ENCODE results near the gene HOXD11. TPM values are rescaled to one million over a fixed set of nuclear protein-coding genes. Genes with fewer than 3 reads are reported as not detected.

The HOXD11 gene
- total RNA-seq, 1 donor from 2014 or later: not detected

DNA sequence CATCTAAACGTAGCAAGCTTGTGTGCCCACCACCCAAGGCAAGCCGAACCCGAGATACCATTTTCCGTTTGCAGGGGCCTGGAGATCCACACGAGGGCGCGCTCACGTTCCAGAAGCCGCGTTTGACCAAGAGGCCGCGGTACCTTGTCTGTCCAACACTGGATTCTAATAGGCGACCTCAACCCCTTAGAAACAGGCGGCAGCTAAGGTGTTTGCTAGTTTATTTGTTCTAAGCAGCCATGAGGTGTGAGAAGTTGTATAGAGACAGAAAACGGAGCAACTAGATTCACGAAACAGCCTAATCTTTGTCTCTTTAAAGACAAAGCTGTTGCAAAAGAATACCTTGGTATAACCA, 4.2 kb downstream of the HOXD11 start:
- no peaks in the 10 kb centered on the region for H3K9me3 ChIP-seq (ENCODE audit: control insufficient read depth in 3 of 3, low read length in 3 of 3)
- no peaks in the 10 kb centered on the region for H3K36me3 ChIP-seq (ENCODE audit: control insufficient read depth in 3 of 3, insufficient read depth in 3 of 3, low read length in 3 of 3)
- no peak overlapping the region for H3K27ac ChIP-seq (ENCODE audit: low read depth, low read length)
- peaks cover 8 to 9% (median 8%) of the 10 kb centered on the region in 3 donors for H3K4me1 ChIP-seq (ENCODE audit: control insufficient read depth in 3 of 3, insufficient read depth in 3 of 3, low read length in 3 of 3)
- H3K4me3 ChIP-seq (ENCODE audit: low read length in 3 of 3): no peak overlapping the region
- H3K9ac ChIP-seq (ENCODE audit: low read depth in 1 of 3, low read length in 3 of 3): no peak overlapping the region
- peaks cover 89 to 92% (median 90%) of the 10 kb centered on the region in 3 donors for H3K27me3 ChIP-seq (ENCODE audit: control insufficient read depth in 3 of 3, insufficient read depth in 3 of 3, low read length in 3 of 3)

DNA sequence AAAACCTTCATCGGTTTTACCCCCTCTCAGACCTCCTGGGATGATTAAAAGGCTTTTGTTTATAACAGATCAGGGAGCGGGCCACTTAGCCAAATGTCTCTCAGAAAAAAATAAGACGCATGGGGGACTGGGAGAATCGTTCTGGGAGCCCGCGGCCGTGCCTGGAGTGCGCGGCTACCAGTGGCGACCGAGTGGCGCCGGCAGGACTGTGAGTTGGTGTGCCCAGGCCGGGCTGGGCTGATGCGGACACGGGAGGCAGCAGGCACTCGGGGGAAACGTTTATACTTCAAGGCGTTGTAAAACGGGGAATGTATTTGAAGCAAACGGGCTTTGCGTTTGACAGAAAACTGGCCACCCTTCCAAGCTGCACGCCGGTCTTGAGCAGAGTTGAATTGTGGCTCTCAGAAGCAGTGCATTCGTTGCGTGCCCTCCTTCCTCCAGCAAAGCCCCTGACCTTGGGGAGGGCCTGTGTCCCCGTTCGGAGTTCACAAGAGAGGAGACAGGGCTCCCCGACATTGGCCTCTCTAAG, 4.8 kb downstream of the HOXD11 start:
- Histone ChIP-seq H3K9me3 (ENCODE audit: control insufficient read depth in 3 of 3, low read length in 3 of 3) (no peaks in the 10 kb centered on the region), H3K9ac (ENCODE audit: low read depth in 1 of 3, low read length in 3 of 3) (no peak overlapping the region), H3K36me3 (ENCODE audit: control insufficient read depth in 3 of 3, insufficient read depth in 3 of 3, low read length in 3 of 3) (no peaks in the 10 kb centered on the region), H3K27me3 (ENCODE audit: control insufficient read depth in 3 of 3, insufficient read depth in 3 of 3, low read length in 3 of 3) (peaks cover 90 to 92% (median 92%) of the 10 kb centered on the region in 3 donors), H3K4me3 (ENCODE audit: low read length in 3 of 3) (no peak overlapping the region), H3K4me1 (ENCODE audit: control insufficient read depth in 3 of 3, insufficient read depth in 3 of 3, low read length in 3 of 3) (peaks cover 4 to 11% (median 6%) of the 10 kb centered on the region in 3 donors), H3K27ac (ENCODE audit: low read depth, low read length) (no peak overlapping the region)

DNA sequence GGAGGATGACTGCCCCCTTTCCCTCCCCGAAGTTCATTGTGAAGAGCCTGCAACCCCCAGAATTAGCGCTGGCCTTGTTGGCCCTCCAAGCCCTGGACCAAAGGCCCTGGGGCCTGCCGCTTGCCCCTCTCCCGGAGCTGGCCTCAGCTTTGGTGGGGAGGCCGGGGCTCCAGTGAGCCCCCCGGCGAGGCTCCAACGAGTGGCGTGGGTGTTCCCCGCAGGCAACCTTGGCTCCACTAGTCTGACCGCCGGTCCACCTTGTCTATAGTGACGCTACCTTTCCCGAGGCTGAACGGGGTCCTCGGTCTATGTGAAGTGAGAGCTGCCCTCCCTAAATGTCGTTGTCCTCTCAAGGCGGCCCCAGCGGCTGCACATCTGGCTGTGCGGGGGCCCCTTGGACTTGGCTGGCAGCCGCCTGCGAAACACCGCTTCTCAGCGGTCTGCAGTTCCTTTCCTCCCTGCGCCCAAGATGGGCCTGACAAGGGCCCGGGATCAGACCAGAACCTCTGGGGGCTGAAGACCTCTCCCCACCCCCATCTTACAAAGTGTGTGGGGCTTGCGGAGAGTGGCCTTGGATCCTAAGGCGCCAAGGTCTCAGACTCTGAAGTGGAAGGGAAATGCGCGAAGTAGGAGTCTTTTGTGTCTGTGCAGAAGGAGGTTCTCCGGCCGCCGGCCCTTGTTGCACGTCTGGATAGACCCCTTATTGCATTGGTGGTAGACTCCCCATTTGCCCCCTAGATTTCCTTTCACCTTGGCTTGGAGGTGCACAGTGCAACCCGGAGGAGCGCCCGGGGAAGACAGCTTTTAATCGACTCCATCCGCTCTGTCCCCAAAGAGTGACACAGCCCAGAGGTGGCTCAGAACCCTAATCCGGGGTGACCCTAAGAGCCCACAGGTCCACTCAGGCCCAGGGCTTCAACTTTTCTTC, 5.6 kb downstream of the HOXD11 start:
- H3K36me3 ChIP-seq (ENCODE audit: control insufficient read depth in 3 of 3, insufficient read depth in 3 of 3, low read length in 3 of 3): no peaks in the 10 kb centered on the region
- no peak overlapping the region for H3K9ac ChIP-seq (ENCODE audit: low read depth in 1 of 3, low read length in 3 of 3)
- no peaks in the 10 kb centered on the region for H3K9me3 ChIP-seq (ENCODE audit: control insufficient read depth in 3 of 3, low read length in 3 of 3)
- peaks cover 2 to 10% (median 4%) of the 10 kb centered on the region in 3 donors for H3K4me1 ChIP-seq (ENCODE audit: control insufficient read depth in 3 of 3, insufficient read depth in 3 of 3, low read length in 3 of 3)
- no peak overlapping the region for H3K4me3 ChIP-seq (ENCODE audit: low read length in 3 of 3)
- H3K27ac ChIP-seq (ENCODE audit: low read depth, low read length): no peak overlapping the region
- H3K27me3 ChIP-seq (ENCODE audit: control insufficient read depth in 3 of 3, insufficient read depth in 3 of 3, low read length in 3 of 3): peaks cover 93 to 95% (median 94%) of the 10 kb centered on the region in 3 donors

DNA sequence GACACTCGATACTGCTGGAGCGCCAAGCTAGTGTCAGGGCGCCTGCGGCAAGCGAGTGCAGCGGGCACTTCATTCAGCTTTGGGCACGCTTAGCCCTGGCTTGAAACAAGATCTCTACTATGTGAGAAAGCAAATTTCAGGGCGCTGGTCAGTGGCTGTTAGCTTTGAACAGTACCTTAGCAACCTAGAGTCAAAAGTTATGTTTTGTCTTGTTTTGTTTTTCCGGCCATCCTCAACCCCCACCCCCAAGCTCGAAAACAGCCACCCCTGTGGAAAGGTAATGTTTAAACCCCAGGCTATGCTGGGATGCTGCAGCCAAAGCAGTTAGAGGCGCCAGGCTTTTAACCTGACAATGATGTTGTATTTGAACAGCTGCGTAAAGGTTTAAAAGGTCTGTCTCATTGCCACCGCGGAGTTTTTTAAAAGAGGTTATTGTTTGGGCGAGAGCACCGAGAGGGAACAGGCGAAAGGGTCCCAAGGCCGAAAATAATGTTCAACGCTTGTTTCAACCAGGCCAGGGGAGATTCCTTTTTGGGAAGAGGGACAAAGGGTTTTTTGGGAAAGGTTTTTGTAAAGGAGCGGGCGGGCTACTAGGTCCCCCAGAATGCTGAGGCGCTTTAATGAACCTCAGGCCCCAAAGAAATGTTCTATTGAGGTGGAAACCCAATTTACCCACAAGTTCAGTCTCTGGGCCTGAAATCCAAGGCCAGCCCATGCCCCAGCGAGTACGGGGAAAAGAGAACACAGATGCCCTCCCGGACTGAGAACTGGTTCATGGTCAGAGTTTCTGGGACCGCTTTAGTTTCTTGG, 7.2 kb downstream of the HOXD11 start:
- Histone ChIP-seq H3K27me3 (ENCODE audit: control insufficient read depth in 3 of 3, insufficient read depth in 3 of 3, low read length in 3 of 3) (peaks cover 95 to 97% (median 95%) of the 10 kb centered on the region in 3 donors), H3K27ac (ENCODE audit: low read depth, low read length) (no peak overlapping the region), H3K4me3 (ENCODE audit: low read length in 3 of 3) (no peak overlapping the region), H3K36me3 (ENCODE audit: control insufficient read depth in 3 of 3, insufficient read depth in 3 of 3, low read length in 3 of 3) (no peaks in the 10 kb centered on the region), H3K4me1 (ENCODE audit: control insufficient read depth in 3 of 3, insufficient read depth in 3 of 3, low read length in 3 of 3) (peaks cover 6 to 9% (median 8%) of the 10 kb centered on the region in 3 donors), H3K9me3 (ENCODE audit: control insufficient read depth in 3 of 3, low read length in 3 of 3) (no peaks in the 10 kb centered on the region), H3K9ac (ENCODE audit: low read depth in 1 of 3, low read length in 3 of 3) (no peak overlapping the region)

DNA sequence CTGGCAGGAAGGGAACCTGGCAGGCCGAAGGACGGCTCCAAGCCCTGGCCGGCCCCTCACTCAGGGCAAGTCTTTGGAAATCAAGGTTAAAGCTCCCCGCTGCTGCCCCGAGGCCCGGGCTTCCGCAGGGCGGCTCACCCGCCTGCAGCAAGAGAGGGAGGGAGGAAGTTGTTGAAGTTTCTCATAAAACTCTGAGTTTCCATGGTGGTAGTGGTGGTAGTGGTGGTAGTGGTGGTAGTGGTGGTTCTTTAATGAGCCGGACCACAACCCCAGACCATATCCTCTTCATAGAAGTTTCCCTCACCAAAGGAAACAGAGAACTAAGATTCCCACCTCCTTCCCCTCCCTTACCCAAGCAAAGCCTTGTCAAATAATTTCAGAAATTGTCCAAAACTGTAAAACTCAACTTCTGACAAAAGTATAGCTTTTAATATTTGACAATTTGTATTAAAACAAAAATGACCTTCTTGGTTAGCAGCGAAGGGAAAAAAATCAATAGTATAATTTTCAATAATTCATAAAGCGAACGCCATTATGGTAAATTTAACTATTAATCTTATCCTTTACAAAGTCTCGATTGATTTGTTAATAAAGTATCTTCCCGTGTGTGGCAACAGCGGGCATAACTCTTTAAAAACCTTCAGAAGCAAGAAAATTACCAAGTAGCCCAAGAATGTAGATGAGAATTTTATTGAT, 8.0 kb downstream of the HOXD11 start:
- H3K27ac ChIP-seq (ENCODE audit: low read depth, low read length): no peak overlapping the region
- H3K4me1 ChIP-seq (ENCODE audit: control insufficient read depth in 3 of 3, insufficient read depth in 3 of 3, low read length in 3 of 3): peaks cover 6 to 9% (median 8%) of the 10 kb centered on the region in 3 donors
- no peak overlapping the region for H3K9ac ChIP-seq (ENCODE audit: low read depth in 1 of 3, low read length in 3 of 3)
- no peaks in the 10 kb centered on the region for H3K9me3 ChIP-seq (ENCODE audit: control insufficient read depth in 3 of 3, low read length in 3 of 3)
- peaks cover 93 to 97% (median 94%) of the 10 kb centered on the region in 3 donors for H3K27me3 ChIP-seq (ENCODE audit: control insufficient read depth in 3 of 3, insufficient read depth in 3 of 3, low read length in 3 of 3)
- no peaks in the 10 kb centered on the region for H3K36me3 ChIP-seq (ENCODE audit: control insufficient read depth in 3 of 3, insufficient read depth in 3 of 3, low read length in 3 of 3)
- H3K4me3 ChIP-seq (ENCODE audit: low read length in 3 of 3): no peak overlapping the region

DNA sequence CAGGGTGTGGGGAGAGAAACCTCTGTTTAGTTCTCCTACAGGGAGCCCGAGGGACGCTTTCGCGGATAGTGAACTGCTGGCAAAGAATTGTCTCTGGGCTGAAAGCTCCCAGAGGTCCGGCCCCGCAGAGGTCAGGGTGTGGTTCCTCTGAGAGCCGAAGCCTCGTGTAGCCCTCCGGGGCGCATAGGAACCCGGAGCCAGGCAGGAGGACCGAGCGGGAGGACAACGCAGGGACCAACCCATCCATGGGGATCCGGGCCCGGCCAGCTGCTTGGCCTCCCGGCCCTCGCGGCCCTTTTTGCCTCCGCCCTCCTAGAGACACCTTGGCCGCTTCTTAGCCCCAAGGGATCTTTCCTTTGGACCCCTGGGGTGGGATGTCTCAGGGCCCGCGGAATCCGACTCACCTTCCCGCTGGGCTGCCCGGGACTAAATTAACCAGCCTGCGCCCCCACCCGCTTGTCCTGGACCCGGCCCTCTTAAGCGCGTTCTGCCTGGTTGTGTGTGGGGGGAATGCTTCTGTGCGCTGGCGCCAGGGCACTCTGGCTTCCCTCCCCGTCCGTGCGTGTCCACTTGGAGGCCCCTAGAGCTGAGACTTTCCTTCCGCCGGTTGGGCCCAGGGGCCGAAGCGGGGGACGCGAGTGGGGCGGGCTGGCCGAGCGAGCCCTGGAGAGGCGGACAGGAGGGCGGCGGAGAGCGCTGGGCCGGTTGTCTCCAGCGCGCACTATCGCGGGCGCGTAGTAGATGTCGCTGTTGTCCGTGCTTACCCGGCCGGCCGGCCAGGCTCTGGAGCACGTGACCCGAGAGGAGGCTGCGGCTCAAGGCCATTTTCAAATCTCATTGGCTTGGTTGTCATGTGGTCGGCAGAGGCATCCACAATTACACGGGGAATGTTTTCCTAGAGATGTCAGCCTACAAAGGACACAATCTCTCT, 9.1 kb downstream of the HOXD11 start, which contains the start of gene HOXD10:
TSS of gene HOXD10 (plus strand) at position 896 of the 931 bp plus-strand sequence. CDS start 56 bp downstream, outside the sequence.
- peak within 1 kb of the TSS; percentile 7 to 56 (median 32) for H3K4me3 ChIP-seq (ENCODE audit: low read length in 3 of 3)
- H3K27ac ChIP-seq (ENCODE audit: low read depth, low read length): peak within 1 kb of the TSS; percentile 30
- peak within 1 kb of the TSS in 2 of 3 donors; percentile 32 to 40 for H3K9ac ChIP-seq (ENCODE audit: low read depth in 1 of 3, low read length in 3 of 3)
- H3K27me3 ChIP-seq (ENCODE audit: control insufficient read depth in 3 of 3, insufficient read depth in 3 of 3, low read length in 3 of 3): peaks cover 93 to 97% (median 94%) of the 10 kb centered on the region in 3 donors
- H3K9me3 ChIP-seq (ENCODE audit: control insufficient read depth in 3 of 3, low read length in 3 of 3): no peaks in the 10 kb centered on the region
- no peaks in the 10 kb centered on the region for H3K36me3 ChIP-seq (ENCODE audit: control insufficient read depth in 3 of 3, insufficient read depth in 3 of 3, low read length in 3 of 3)
- H3K4me1 ChIP-seq (ENCODE audit: control insufficient read depth in 3 of 3, insufficient read depth in 3 of 3, low read length in 3 of 3): peaks cover 6 to 9% (median 8%) of the 10 kb centered on the region in 3 donors

DNA sequence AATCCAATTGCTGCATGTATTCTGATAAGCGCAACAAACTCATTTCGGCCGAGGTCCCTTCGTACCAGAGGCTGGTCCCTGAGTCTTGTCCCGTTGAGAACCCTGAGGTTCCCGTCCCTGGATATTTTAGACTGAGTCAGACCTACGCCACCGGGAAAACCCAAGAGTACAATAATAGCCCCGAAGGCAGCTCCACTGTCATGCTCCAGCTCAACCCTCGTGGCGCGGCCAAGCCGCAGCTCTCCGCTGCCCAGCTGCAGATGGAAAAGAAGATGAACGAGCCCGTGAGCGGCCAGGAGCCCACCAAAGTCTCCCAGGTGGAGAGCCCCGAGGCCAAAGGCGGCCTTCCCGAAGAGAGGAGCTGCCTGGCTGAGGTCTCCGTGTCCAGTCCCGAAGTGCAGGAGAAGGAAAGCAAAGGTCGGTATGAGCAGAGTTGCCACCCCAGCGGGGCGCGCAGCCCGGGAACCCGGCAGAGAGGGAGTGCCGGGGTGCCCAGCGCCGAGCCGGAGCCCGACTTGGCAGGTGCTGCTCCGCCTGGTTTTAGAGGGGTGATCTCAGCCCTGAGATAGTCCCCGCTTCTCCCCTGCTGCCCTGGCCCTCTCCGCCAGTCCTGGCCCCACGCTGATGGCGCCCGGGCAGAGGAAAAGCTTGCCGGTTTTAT, 10.2 kb downstream of the HOXD11 start:
- Histone ChIP-seq H3K9ac (ENCODE audit: low read depth in 1 of 3, low read length in 3 of 3) (no peak overlapping the region), H3K4me3 (ENCODE audit: low read length in 3 of 3) (peak overlapping the region in 1 of 3 donors; percentile 56), H3K36me3 (ENCODE audit: control insufficient read depth in 3 of 3, insufficient read depth in 3 of 3, low read length in 3 of 3) (no peaks in the 10 kb centered on the region), H3K9me3 (ENCODE audit: control insufficient read depth in 3 of 3, low read length in 3 of 3) (no peaks in the 10 kb centered on the region), H3K27me3 (ENCODE audit: control insufficient read depth in 3 of 3, insufficient read depth in 3 of 3, low read length in 3 of 3) (peaks cover 94 to 98% (median 94%) of the 10 kb centered on the region in 3 donors), H3K4me1 (ENCODE audit: control insufficient read depth in 3 of 3, insufficient read depth in 3 of 3, low read length in 3 of 3) (peaks cover 6 to 11% (median 9%) of the 10 kb centered on the region in 3 donors), H3K27ac (ENCODE audit: low read depth, low read length) (no peak overlapping the region)

DNA sequence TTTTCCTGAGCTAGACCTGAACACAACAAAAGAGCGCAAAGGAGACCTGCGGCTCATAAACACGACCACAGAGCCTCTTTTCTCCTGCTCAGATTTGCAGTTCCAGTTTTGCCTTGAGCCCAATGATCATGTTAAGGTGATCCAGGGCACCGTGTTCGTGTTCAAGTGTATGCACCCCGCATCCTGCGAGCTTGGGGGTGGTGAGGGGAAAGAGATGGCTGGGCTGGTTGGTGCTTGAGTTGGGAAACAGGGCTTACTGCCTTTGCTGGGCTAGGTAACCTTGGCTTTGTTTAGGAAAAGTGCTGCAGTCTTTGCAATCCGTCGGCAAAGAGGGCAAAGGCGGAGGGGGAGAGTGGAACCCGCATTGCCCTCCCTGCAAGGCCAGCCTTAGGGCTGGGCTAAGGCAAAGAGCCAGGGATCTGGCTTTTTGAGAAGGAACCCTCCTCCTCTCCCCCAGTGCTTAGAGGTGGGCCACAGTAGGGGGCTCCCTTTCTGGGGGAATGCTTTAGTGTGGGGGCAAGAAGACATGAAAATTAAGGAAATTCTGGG, 10.8 kb downstream of the HOXD11 start:
- H3K9ac ChIP-seq (ENCODE audit: low read depth in 1 of 3, low read length in 3 of 3): no peak overlapping the region
- no peak overlapping the region for H3K27ac ChIP-seq (ENCODE audit: low read depth, low read length)
- H3K4me1 ChIP-seq (ENCODE audit: control insufficient read depth in 3 of 3, insufficient read depth in 3 of 3, low read length in 3 of 3): peaks cover 9 to 14% (median 12%) of the 10 kb centered on the region in 3 donors
- peaks cover 94 to 95% (median 94%) of the 10 kb centered on the region in 3 donors for H3K27me3 ChIP-seq (ENCODE audit: control insufficient read depth in 3 of 3, insufficient read depth in 3 of 3, low read length in 3 of 3)
- no peaks in the 10 kb centered on the region for H3K36me3 ChIP-seq (ENCODE audit: control insufficient read depth in 3 of 3, insufficient read depth in 3 of 3, low read length in 3 of 3)
- no peak overlapping the region for H3K4me3 ChIP-seq (ENCODE audit: low read length in 3 of 3)
- H3K9me3 ChIP-seq (ENCODE audit: control insufficient read depth in 3 of 3, low read length in 3 of 3): no peaks in the 10 kb centered on the region

Data from skeletal muscle tissue (tissue), 4 donors.